HG03378 (cell line): Measurements from ENCODE around the gene RNF222.

Experiments used
- ATAC-seq: cut with Tn5 transposase; IDR thresholded peaks from one replicate; pipeline ENCODE4 v1.9.1; 2021; ENCODE audit warnings: mild to moderate bottlenecking, moderate library complexity; ENCODE audit not compliant: unreplicated experiment

Gene RNF222

GRCh38 chr17:8397636-8398035, at the start of gene RNF222:
Gene RNF222, minus strand, starts transcription at chr17:8397827. Its CDS starts 4,366 bp downstream, at chr17:8393461.
- no peak for ATAC-seq

GRCh38 chr17:8445536-8445935, 47.9 kb upstream of the RNF222 start:
- ATAC-seq = no peak

GRCh38 chr17:8444494-8444893, 46.9 kb upstream of the RNF222 start:
- ATAC-seq = no peak

- no peak for ATAC-seq
Measured at GRCh38 chr17:8443756-8444155, 46.1 kb upstream of the RNF222 start.

GRCh38 chr17:8442310-8442709, 44.7 kb upstream of the RNF222 start:
- no peak for ATAC-seq

GRCh38 chr17:8441690-8442089, 44.1 kb upstream of the RNF222 start:
- ATAC-seq = no peak

GRCh38 chr17:8439681-8440080, 42.1 kb upstream of the RNF222 start:
- no peak for ATAC-seq

- no peak for ATAC-seq
Measured at GRCh38 chr17:8438441-8438840, 40.8 kb upstream of the RNF222 start.

GRCh38 chr17:8436844-8437171, 39.2 kb upstream of the RNF222 start:
- no peak for ATAC-seq

- ATAC-seq = peak; percentile 34
Measured at GRCh38 chr17:8436169-8436843, 38.7 kb upstream of the RNF222 start.

- peak; percentile 84 for ATAC-seq
Measured at GRCh38 chr17:8435245-8436168, 37.9 kb upstream of the RNF222 start, which contains the start of gene NDEL1. Gene NDEL1, plus strand, starts transcription at chr17:8435884. Its CDS starts 8,388 bp downstream, at chr17:8444272.

- no peak for ATAC-seq
Measured at GRCh38 chr17:8430966-8431365, 33.3 kb upstream of the RNF222 start.

- ATAC-seq = no peak
Measured at GRCh38 chr17:8426802-8427201, 29.2 kb upstream of the RNF222 start.

GRCh38 chr17:8426094-8426720, 28.6 kb upstream of the RNF222 start:
- no peak for ATAC-seq

- ATAC-seq = no peak
Measured at GRCh38 chr17:8421571-8421970, 23.9 kb upstream of the RNF222 start.

GRCh38 chr17:8420041-8420934, 22.7 kb upstream of the RNF222 start:
- no peak for ATAC-seq

GRCh38 chr17:8419305-8419704, 21.7 kb upstream of the RNF222 start:
- no peak for ATAC-seq

GRCh38 chr17:8418471-8418870, 20.8 kb upstream of the RNF222 start:
- no peak for ATAC-seq

- no peak for ATAC-seq
Measured at GRCh38 chr17:8417806-8418205, 20.2 kb upstream of the RNF222 start.

- no peak for ATAC-seq
Measured at GRCh38 chr17:8413938-8414337, 16.3 kb upstream of the RNF222 start.

GRCh38 chr17:8413328-8413727, 15.7 kb upstream of the RNF222 start:
- no peak for ATAC-seq
